ENCODE results near the gene ADCYAP1R1.

DNA sequence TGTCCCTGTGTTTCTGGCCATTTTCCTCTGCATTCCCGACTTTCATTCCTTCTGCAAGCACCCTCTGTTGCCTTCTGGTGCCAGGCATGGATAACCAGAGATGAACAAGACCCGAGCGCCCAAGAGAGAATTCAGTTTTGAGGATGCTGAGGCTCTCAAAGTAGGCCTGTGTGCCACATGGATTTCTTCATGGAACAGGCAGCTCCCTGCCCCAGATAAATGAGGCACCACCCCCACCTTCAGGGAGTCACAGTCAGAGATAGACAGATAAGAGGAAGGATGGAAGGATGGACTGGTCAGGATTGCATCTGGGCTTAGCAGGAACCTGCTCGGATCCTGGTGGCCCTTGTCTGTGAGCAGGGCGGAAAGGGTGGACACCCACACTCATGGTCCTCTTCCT lies 49.4 kb downstream of the ADCYAP1R1 start:
- no peak for TF ChIP-seq POLR2A (IDR thresholded peaks at IDR 0.05)
- TF ChIP-seq, protein P1, sequence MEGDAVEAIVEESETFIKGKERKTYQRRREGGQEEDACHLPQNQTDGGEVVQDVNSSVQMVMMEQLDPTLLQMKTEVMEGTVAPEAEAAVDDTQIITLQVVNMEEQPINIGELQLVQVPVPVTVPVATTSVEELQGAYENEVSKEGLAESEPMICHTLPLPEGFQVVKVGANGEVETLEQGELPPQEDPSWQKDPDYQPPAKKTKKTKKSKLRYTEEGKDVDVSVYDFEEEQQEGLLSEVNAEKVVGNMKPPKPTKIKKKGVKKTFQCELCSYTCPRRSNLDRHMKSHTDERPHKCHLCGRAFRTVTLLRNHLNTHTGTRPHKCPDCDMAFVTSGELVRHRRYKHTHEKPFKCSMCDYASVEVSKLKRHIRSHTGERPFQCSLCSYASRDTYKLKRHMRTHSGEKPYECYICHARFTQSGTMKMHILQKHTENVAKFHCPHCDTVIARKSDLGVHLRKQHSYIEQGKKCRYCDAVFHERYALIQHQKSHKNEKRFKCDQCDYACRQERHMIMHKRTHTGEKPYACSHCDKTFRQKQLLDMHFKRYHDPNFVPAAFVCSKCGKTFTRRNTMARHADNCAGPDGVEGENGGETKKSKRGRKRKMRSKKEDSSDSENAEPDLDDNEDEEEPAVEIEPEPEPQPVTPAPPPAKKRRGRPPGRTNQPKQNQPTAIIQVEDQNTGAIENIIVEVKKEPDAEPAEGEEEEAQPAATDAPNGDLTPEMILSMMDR (IDR thresholded peaks at IDR 0.05) = no peak
